DND-41 (cell line): ENCODE measurements around the gene PABPC1L.
A peak's percentile ranks its signal among the peaks of the same experiment; 100 is the strongest.

Experiments
- CTCF ChIP-seq: IDR thresholded peaks from 2 replicates; pipeline ENCODE4 v1.5.1; 2012; ENCODE audit warnings: borderline replicate concordance, low read length, moderate library complexity, mild to moderate bottlenecking; ENCODE audit not compliant: poor library complexity, severe bottlenecking; ENCODE audit errors: extremely low read depth
- EZH2 ChIP-seq: IDR thresholded peaks from 3 replicates; pipeline ENCODE4 v1.6.1; 2012; ENCODE audit warnings: borderline replicate concordance, low read depth, mild to moderate bottlenecking, moderate library complexity, low read length, inconsistent platforms; ENCODE audit not compliant: severe bottlenecking

- TF ChIP-seq CTCF (peak; percentile 34), EZH2 (no peak)
Measured at GRCh38 chr20:44888226-44889103, 21.4 kb upstream of the PABPC1L start.
